SU-DHL-6 (cell line): ENCODE results near the gene PRKAR2A.

Experiments
- H2AFZ ChIP-seq: fragments of 200-600 bp; sonication (generic); 2 replicates; pipeline ENCODE4 v1.6.1; 2014; ENCODE audit warnings: low read depth, mild to moderate bottlenecking, moderate library complexity, mixed read lengths, antibody characterized with exemption, low read length; ENCODE audit not compliant: severe bottlenecking
- H3F3A ChIP-seq: fragments of 200-600 bp; shearing (Covaris generic); 2 replicates; pipeline ENCODE4 v1.6.0; 2016; ENCODE audit warnings: antibody characterized with exemption, mild to moderate bottlenecking; ENCODE audit not compliant: insufficient read depth
- H3K27ac ChIP-seq: fragments of 200-600 bp; sonication (generic); 2 replicates; pipeline ENCODE4 v1.5.1; 2016; ENCODE audit warnings: low read depth, mild to moderate bottlenecking, low read length, moderate library complexity, mixed read lengths
- H3K27me3 ChIP-seq: fragments of 200-600 bp; sonication (generic), shearing (Covaris generic); 2 replicates; pipeline ENCODE4 v1.6.0; 2014; ENCODE audit warnings: mild to moderate bottlenecking, low read length
- H3K36me3 ChIP-seq: fragments of 200-600 bp; sonication (generic); 2 replicates; pipeline ENCODE4 v1.6.1; 2014; ENCODE audit warnings: mild to moderate bottlenecking, low read length, mixed read lengths
- H3K4me2 ChIP-seq: fragments of 300-600, 200-600 bp; shearing (Covaris generic), sonication (generic); 2 replicates; pipeline ENCODE4 v1.6.0; 2014; ENCODE audit warnings: low read length, low read depth, mild to moderate bottlenecking; ENCODE audit not compliant: poor library complexity, severe bottlenecking
- H3K4me3 ChIP-seq: fragments of 200-600 bp; sonication (generic); 2 replicates; pipeline ENCODE4 v1.5.1; 2014; ENCODE audit warnings: antibody characterized with exemption, low read length, mild to moderate bottlenecking, mixed read lengths; ENCODE audit not compliant: insufficient read depth, poor library complexity, severe bottlenecking
- H3K79me2 ChIP-seq: fragments of 200-600 bp; sonication (generic); 2 replicates; pipeline ENCODE4 v1.6.1; 2014; ENCODE audit warnings: mild to moderate bottlenecking, low read length, moderate library complexity; ENCODE audit not compliant: insufficient read depth
- H3K9ac ChIP-seq: fragments of 200-600 bp; sonication (generic); 2 replicates; pipeline ENCODE4 v1.7.0; 2014; ENCODE audit warnings: mild to moderate bottlenecking, low read length
- H3K9me2 ChIP-seq: fragments of 200-600 bp; sonication (generic); replicated peaks from 2 replicates; pipeline ENCODE4 v1.6.1; 2014; ENCODE audit warnings: low read length; ENCODE audit not compliant: insufficient read depth
- H3K9me3 ChIP-seq: fragments of 200-600 bp; sonication (generic); 2 replicates; pipeline ENCODE4 v1.6.1; 2014; ENCODE audit warnings: low read length, mixed read lengths; ENCODE audit not compliant: insufficient read depth
- H4K20me1 ChIP-seq: fragments of 200-600 bp; sonication (generic); 2 replicates; pipeline ENCODE4 v1.6.1; 2014; ENCODE audit warnings: low read depth, mild to moderate bottlenecking, antibody characterized with exemption, low read length, moderate library complexity, mixed read lengths
- CTCF ChIP-seq: fragments of 200-600 bp; sonication (generic); IDR thresholded peaks from one replicate; pipeline ENCODE4 v1.5.1; 2017; ENCODE audit warnings: antibody characterized with exemption, mild to moderate bottlenecking, low read length, moderate library complexity; ENCODE audit not compliant: insufficient read depth, poor library complexity, severe bottlenecking
- EZH2phosphoT487 ChIP-seq: fragments of 200-600 bp; sonication (generic), shearing (Covaris generic); conservative IDR thresholded peaks from 2 replicates; pipeline ENCODE4 v1.6.1; 2018; ENCODE audit warnings: mild to moderate bottlenecking, antibody characterized with exemption, low read length, moderate library complexity, mixed read lengths

The PRKAR2A gene

GRCh38 chr3:48788544-48789162, 59.0 kb downstream of the PRKAR2A start:
- Histone ChIP-seq H3K27me3 (no peaks in the 10 kb centered on the region), H3K27ac (no peak overlapping the region), H3K4me2 (no peak overlapping the region), H3K36me3 (no peaks in the 10 kb centered on the region), H3K9ac (no peak overlapping the region), H3K79me2 (no peaks in the 10 kb centered on the region), H3K4me3 (no peak overlapping the region), H3K9me2 (no peaks in the 10 kb centered on the region), H3F3A (0 out of 2 replicates have a peak, but pooled peaks cover 6% of the 10 kb centered on the region), H3K9me3 (no peaks in the 10 kb centered on the region), H2AFZ (no peak overlapping the region), H4K20me1 (no peaks in the 10 kb centered on the region)
- TF ChIP-seq EZH2phosphoT487 (no peak), CTCF (no peak)

GRCh38 chr3:48784426-48785120, 63.1 kb downstream of the PRKAR2A start:
- Histone ChIP-seq H3K36me3 (no peaks in the 10 kb centered on the region), H3K79me2 (no peaks in the 10 kb centered on the region), H3K4me2 (no peak overlapping the region), H4K20me1 (no peaks in the 10 kb centered on the region), H3F3A (0 out of 2 replicates have a peak, but pooled peaks cover 6% of the 10 kb centered on the region), H3K9me3 (no peaks in the 10 kb centered on the region), H3K9me2 (no peaks in the 10 kb centered on the region), H3K9ac (no peak overlapping the region), H3K4me3 (no peak overlapping the region), H3K27ac (no peak overlapping the region), H2AFZ (no peak overlapping the region), H3K27me3 (no peaks in the 10 kb centered on the region)
- TF ChIP-seq EZH2phosphoT487, result no peak
- no peak for TF ChIP-seq CTCF

- Histone ChIP-seq H3K27me3 (no peaks in the 10 kb centered on the region), H3K9me3 (no peaks in the 10 kb centered on the region), H4K20me1 (no peaks in the 10 kb centered on the region), H3F3A (0 out of 2 replicates have a peak, but pooled peaks cover 6% of the 10 kb centered on the region), H3K4me2 (no peak overlapping the region), H3K79me2 (no peaks in the 10 kb centered on the region), H3K9ac (no peak overlapping the region), H2AFZ (no peak overlapping the region), H3K36me3 (no peaks in the 10 kb centered on the region), H3K27ac (no peak overlapping the region), H3K4me3 (no peak overlapping the region), H3K9me2 (no peaks in the 10 kb centered on the region)
- TF ChIP-seq CTCF (no peak), EZH2phosphoT487 (no peak)
Observed at GRCh38 chr3:48783304-48783703, 64.4 kb downstream of the PRKAR2A start.
